ENCODE measurements around the gene RNU6-9.

- TF ChIP-seq POLR2AphosphoS5 (IDR thresholded peaks at IDR 0.05) (no peak), POLR2A (IDR thresholded peaks at IDR 0.05) (no peak)
- TF ChIP-seq, protein P1, sequence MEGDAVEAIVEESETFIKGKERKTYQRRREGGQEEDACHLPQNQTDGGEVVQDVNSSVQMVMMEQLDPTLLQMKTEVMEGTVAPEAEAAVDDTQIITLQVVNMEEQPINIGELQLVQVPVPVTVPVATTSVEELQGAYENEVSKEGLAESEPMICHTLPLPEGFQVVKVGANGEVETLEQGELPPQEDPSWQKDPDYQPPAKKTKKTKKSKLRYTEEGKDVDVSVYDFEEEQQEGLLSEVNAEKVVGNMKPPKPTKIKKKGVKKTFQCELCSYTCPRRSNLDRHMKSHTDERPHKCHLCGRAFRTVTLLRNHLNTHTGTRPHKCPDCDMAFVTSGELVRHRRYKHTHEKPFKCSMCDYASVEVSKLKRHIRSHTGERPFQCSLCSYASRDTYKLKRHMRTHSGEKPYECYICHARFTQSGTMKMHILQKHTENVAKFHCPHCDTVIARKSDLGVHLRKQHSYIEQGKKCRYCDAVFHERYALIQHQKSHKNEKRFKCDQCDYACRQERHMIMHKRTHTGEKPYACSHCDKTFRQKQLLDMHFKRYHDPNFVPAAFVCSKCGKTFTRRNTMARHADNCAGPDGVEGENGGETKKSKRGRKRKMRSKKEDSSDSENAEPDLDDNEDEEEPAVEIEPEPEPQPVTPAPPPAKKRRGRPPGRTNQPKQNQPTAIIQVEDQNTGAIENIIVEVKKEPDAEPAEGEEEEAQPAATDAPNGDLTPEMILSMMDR (IDR thresholded peaks at IDR 0.05) = no peak
These were observed 23.0 kb upstream of the RNU6-9 start for GRCh38 chr19:870314-870713.

All from gastroesophageal sphincter (tissue), 3 donors.